ENCODE measurements around the gene CTIF.

The CTIF gene

GRCh38 chr18:48761582-48761981 lies 222.8 kb downstream of the CTIF start:
- no peaks in the 10 kb centered on the region for H3K27me3 ChIP-seq (ENCODE audit: control insufficient read depth, insufficient read depth, low read length)
- H3K36me3 ChIP-seq (ENCODE audit: control insufficient read depth, insufficient read depth, low read length) = peaks cover 10% of the 10 kb centered on the region; the same call in 1 of the 2 replicates
- no peak overlapping the region for H3K4me3 ChIP-seq (ENCODE audit: low read depth, low read length)
- no peak overlapping the region for H3K9ac ChIP-seq (ENCODE audit: low read depth, low read length)
- peaks cover 3% of the 10 kb centered on the region; the same call in 1 of the 2 replicates for H3K4me1 ChIP-seq (ENCODE audit: control insufficient read depth, insufficient read depth, low read length)
- H3K27ac ChIP-seq (ENCODE audit: low read depth, low read length) = no peak overlapping the region
- no peaks in the 10 kb centered on the region for H3K9me3 ChIP-seq (ENCODE audit: control insufficient read depth, insufficient read depth, low read length)

GRCh38 chr18:48762022-48762421 lies 223.2 kb downstream of the CTIF start:
- Histone ChIP-seq H3K36me3 (ENCODE audit: control insufficient read depth, insufficient read depth, low read length) (peaks cover 10% of the 10 kb centered on the region; the same call in 1 of the 2 replicates), H3K27me3 (ENCODE audit: control insufficient read depth, insufficient read depth, low read length) (no peaks in the 10 kb centered on the region), H3K9ac (ENCODE audit: low read depth, low read length) (no peak overlapping the region), H3K4me1 (ENCODE audit: control insufficient read depth, insufficient read depth, low read length) (peaks cover 3% of the 10 kb centered on the region; the same call in 1 of the 2 replicates), H3K9me3 (ENCODE audit: control insufficient read depth, insufficient read depth, low read length) (no peaks in the 10 kb centered on the region), H3K4me3 (ENCODE audit: low read depth, low read length) (no peak overlapping the region), H3K27ac (ENCODE audit: low read depth, low read length) (no peak overlapping the region)

- Histone ChIP-seq H3K9me3 (ENCODE audit: control insufficient read depth, insufficient read depth, low read length) (no peaks in the 10 kb centered on the region), H3K36me3 (ENCODE audit: control insufficient read depth, insufficient read depth, low read length) (peaks cover 10% of the 10 kb centered on the region; the same call in 1 of the 2 replicates), H3K27me3 (ENCODE audit: control insufficient read depth, insufficient read depth, low read length) (no peaks in the 10 kb centered on the region), H3K4me3 (ENCODE audit: low read depth, low read length) (no peak overlapping the region), H3K4me1 (ENCODE audit: control insufficient read depth, insufficient read depth, low read length) (peaks cover 3% of the 10 kb centered on the region; the same call in 1 of the 2 replicates), H3K27ac (ENCODE audit: low read depth, low read length) (no peak overlapping the region), H3K9ac (ENCODE audit: low read depth, low read length) (no peak overlapping the region)
These were observed 224.2 kb downstream of the CTIF start for GRCh38 chr18:48762836-48763718.

- Histone ChIP-seq H3K9ac (ENCODE audit: low read depth, low read length) (no peak overlapping the region), H3K27ac (ENCODE audit: low read depth, low read length) (no peak overlapping the region), H3K36me3 (ENCODE audit: control insufficient read depth, insufficient read depth, low read length) (peaks cover 10% of the 10 kb centered on the region; the same call in 1 of the 2 replicates), H3K27me3 (ENCODE audit: control insufficient read depth, insufficient read depth, low read length) (no peaks in the 10 kb centered on the region), H3K9me3 (ENCODE audit: control insufficient read depth, insufficient read depth, low read length) (no peaks in the 10 kb centered on the region), H3K4me3 (ENCODE audit: low read depth, low read length) (no peak overlapping the region), H3K4me1 (ENCODE audit: control insufficient read depth, insufficient read depth, low read length) (peaks cover 3% of the 10 kb centered on the region; the same call in 1 of the 2 replicates)
These were observed 224.9 kb downstream of the CTIF start for GRCh38 chr18:48763719-48764100.

DNA sequence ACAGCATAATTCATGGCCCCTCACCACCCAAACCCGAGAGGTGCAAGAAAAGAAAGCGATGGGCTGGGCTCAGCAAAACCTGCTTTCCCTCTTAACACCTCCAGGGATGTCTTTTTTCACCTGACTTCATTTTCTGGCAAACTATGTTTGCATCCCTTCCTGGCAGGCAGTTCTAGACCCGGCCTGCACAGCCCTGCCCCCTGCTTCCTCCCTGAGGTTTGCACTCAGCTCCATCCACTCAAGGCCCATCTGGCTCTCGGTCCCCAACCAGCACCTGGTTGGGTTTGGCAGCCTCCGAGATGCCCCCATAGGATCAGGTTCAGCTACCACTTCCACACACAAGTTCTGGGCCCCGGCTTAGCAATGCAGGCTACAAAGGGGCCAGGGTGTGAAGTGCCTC lies 226.2 kb downstream of the CTIF start:
- Histone ChIP-seq H3K36me3 (ENCODE audit: control insufficient read depth, insufficient read depth, low read length) (peaks cover 9% of the 10 kb centered on the region; the same call in 1 of the 2 replicates), H3K4me3 (ENCODE audit: low read depth, low read length) (no peak overlapping the region)

DNA sequence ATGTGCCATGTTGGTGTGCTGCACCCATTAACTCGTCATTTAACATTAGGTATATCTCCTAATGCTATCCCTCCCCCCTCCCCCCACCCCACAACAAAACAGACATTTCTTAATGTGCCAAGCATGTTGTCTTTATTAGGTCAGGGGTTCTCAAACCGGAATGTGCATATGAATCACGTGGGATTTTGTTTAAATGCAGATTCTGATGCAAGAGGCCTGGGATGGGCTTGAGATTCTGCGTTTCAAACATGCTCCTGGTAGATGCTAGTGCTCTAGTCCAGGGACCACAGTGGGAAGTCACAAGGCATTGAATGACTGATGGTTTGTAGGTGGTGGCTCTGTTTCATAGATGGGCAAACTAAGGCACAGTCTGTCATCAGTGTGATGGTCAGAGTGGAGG lies 227.2 kb downstream of the CTIF start:
- H3K9ac ChIP-seq (ENCODE audit: low read depth, low read length) = no peak overlapping the region

More for the DNA sequence above, 226.2 kb downstream of the CTIF start:
- Histone ChIP-seq H3K27me3 (ENCODE audit: control insufficient read depth, insufficient read depth, low read length) (no peaks in the 10 kb centered on the region), H3K27ac (ENCODE audit: low read depth, low read length) (no peak overlapping the region), H3K9me3 (ENCODE audit: control insufficient read depth, insufficient read depth, low read length) (no peaks in the 10 kb centered on the region), H3K9ac (ENCODE audit: low read depth, low read length) (no peak overlapping the region), H3K4me1 (ENCODE audit: control insufficient read depth, insufficient read depth, low read length) (peaks cover 3% of the 10 kb centered on the region; the same call in 1 of the 2 replicates)

GRCh38 chr18:48766487-48766886 lies 227.7 kb downstream of the CTIF start:
- Histone ChIP-seq H3K27ac (ENCODE audit: low read depth, low read length) (no peak overlapping the region), H3K4me1 (ENCODE audit: control insufficient read depth, insufficient read depth, low read length) (peaks cover 3% of the 10 kb centered on the region; the same call in 1 of the 2 replicates), H3K27me3 (ENCODE audit: control insufficient read depth, insufficient read depth, low read length) (no peaks in the 10 kb centered on the region), H3K9me3 (ENCODE audit: control insufficient read depth, insufficient read depth, low read length) (no peaks in the 10 kb centered on the region), H3K9ac (ENCODE audit: low read depth, low read length) (no peak overlapping the region), H3K4me3 (ENCODE audit: low read depth, low read length) (no peak overlapping the region), H3K36me3 (ENCODE audit: control insufficient read depth, insufficient read depth, low read length) (peaks cover 4% of the 10 kb centered on the region; the same call in 1 of the 2 replicates)

More for the DNA sequence above, 227.2 kb downstream of the CTIF start:
- Histone ChIP-seq H3K27ac (ENCODE audit: low read depth, low read length) (no peak overlapping the region), H3K27me3 (ENCODE audit: control insufficient read depth, insufficient read depth, low read length) (no peaks in the 10 kb centered on the region), H3K36me3 (ENCODE audit: control insufficient read depth, insufficient read depth, low read length) (peaks cover 9% of the 10 kb centered on the region; the same call in 1 of the 2 replicates), H3K4me3 (ENCODE audit: low read depth, low read length) (no peak overlapping the region), H3K4me1 (ENCODE audit: control insufficient read depth, insufficient read depth, low read length) (peaks cover 3% of the 10 kb centered on the region; the same call in 1 of the 2 replicates), H3K9me3 (ENCODE audit: control insufficient read depth, insufficient read depth, low read length) (no peaks in the 10 kb centered on the region)

DNA sequence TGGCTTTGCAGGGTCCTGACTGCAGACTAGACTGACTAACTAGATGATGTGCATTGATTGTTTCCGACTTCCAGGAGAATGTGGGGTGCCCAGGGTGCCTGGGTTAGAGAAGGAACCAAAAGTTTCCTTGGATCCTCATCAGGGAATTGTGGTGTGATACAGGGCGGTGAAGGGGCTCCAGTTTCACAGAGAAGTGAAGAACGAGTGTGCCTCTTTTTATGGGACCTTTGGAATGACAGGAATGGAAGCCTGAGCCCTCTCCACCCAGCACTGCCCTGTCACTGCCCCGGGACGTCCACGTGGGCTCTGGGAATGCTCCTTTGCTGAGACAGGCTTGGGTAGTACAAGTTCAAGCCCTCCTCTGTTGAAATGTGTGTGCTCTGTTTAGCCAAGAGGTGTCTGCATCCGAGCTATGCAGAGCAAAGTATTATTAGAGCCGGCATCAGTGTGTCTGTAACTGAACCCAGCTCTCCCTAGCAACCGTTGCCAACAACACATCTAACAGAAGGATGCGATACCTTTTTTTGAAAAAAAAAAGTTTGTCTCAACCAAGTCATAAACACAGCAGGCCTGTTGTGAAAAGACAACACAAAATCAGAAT lies 228.4 kb downstream of the CTIF start:
- Histone ChIP-seq H3K27ac (ENCODE audit: low read depth, low read length) (no peak overlapping the region), H3K9me3 (ENCODE audit: control insufficient read depth, insufficient read depth, low read length) (no peaks in the 10 kb centered on the region), H3K9ac (ENCODE audit: low read depth, low read length) (no peak overlapping the region), H3K4me1 (ENCODE audit: control insufficient read depth, insufficient read depth, low read length) (peaks cover 3% of the 10 kb centered on the region; the same call in 1 of the 2 replicates), H3K27me3 (ENCODE audit: control insufficient read depth, insufficient read depth, low read length) (no peaks in the 10 kb centered on the region), H3K36me3 (ENCODE audit: control insufficient read depth, insufficient read depth, low read length) (no peaks in the 10 kb centered on the region; the same call in 1 of the 2 replicates), H3K4me3 (ENCODE audit: low read depth, low read length) (no peak overlapping the region)

- no peaks in the 10 kb centered on the region; the same call in 1 of the 2 replicates for H3K36me3 ChIP-seq (ENCODE audit: control insufficient read depth, insufficient read depth, low read length)
- no peaks in the 10 kb centered on the region for H3K9me3 ChIP-seq (ENCODE audit: control insufficient read depth, insufficient read depth, low read length)
- H3K4me3 ChIP-seq (ENCODE audit: low read depth, low read length) = no peak overlapping the region
- peaks cover 3% of the 10 kb centered on the region; the same call in 1 of the 2 replicates for H3K4me1 ChIP-seq (ENCODE audit: control insufficient read depth, insufficient read depth, low read length)
- H3K27ac ChIP-seq (ENCODE audit: low read depth, low read length) = no peak overlapping the region
- H3K9ac ChIP-seq (ENCODE audit: low read depth, low read length) = no peak overlapping the region
- no peaks in the 10 kb centered on the region for H3K27me3 ChIP-seq (ENCODE audit: control insufficient read depth, insufficient read depth, low read length)
These were observed 230.3 kb downstream of the CTIF start for GRCh38 chr18:48769006-48769636.

DNA sequence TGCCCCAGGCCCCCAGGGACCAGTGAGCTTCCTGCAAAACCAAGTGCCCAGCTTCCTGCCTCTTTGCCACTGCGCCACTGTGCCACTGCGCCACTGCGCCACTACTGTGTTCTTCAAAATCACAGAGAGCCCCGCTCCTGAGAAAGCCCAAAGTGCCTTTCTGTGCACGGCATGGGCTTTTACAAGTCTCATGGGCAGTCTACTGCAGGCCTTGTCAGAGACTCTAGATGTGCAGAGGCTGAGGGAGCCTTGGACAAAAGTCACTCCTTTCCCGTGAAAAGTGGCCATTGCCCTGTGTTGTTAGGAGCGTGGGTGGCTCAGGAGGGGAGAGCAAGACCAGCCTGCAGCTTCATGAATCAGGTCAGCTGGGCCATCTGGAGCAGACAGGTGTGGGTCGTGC lies 231.4 kb downstream of the CTIF start:
- H3K36me3 ChIP-seq (ENCODE audit: control insufficient read depth, insufficient read depth, low read length) = no peaks in the 10 kb centered on the region; the same call in 1 of the 2 replicates
- no peaks in the 10 kb centered on the region for H3K9me3 ChIP-seq (ENCODE audit: control insufficient read depth, insufficient read depth, low read length)
- no peak overlapping the region for H3K9ac ChIP-seq (ENCODE audit: low read depth, low read length)
- no peak overlapping the region for H3K27ac ChIP-seq (ENCODE audit: low read depth, low read length)
- no peaks in the 10 kb centered on the region for H3K27me3 ChIP-seq (ENCODE audit: control insufficient read depth, insufficient read depth, low read length)
- peaks cover 3% of the 10 kb centered on the region; the same call in 1 of the 2 replicates for H3K4me1 ChIP-seq (ENCODE audit: control insufficient read depth, insufficient read depth, low read length)
- no peak overlapping the region for H3K4me3 ChIP-seq (ENCODE audit: low read depth, low read length)
